Activated T-cell treated with anti-CD3 and anti-CD28 coated beads for 24 hours (primary cell): ENCODE measurements around the gene AS3MT.
"Not testable (repeated sequence)": the region's sequence is repeated elsewhere in the genome, so short reads cannot be mapped to it uniquely, and the experiment has no call there.

ENCODE experiments used
- DNase-seq: peaks from one replicate; pipeline ENCODE4 v3.0.0-alpha.2; 2020; ENCODE audit warnings: low read depth

The AS3MT gene, protein sequence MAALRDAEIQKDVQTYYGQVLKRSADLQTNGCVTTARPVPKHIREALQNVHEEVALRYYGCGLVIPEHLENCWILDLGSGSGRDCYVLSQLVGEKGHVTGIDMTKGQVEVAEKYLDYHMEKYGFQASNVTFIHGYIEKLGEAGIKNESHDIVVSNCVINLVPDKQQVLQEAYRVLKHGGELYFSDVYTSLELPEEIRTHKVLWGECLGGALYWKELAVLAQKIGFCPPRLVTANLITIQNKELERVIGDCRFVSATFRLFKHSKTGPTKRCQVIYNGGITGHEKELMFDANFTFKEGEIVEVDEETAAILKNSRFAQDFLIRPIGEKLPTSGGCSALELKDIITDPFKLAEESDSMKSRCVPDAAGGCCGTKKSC

DNA sequence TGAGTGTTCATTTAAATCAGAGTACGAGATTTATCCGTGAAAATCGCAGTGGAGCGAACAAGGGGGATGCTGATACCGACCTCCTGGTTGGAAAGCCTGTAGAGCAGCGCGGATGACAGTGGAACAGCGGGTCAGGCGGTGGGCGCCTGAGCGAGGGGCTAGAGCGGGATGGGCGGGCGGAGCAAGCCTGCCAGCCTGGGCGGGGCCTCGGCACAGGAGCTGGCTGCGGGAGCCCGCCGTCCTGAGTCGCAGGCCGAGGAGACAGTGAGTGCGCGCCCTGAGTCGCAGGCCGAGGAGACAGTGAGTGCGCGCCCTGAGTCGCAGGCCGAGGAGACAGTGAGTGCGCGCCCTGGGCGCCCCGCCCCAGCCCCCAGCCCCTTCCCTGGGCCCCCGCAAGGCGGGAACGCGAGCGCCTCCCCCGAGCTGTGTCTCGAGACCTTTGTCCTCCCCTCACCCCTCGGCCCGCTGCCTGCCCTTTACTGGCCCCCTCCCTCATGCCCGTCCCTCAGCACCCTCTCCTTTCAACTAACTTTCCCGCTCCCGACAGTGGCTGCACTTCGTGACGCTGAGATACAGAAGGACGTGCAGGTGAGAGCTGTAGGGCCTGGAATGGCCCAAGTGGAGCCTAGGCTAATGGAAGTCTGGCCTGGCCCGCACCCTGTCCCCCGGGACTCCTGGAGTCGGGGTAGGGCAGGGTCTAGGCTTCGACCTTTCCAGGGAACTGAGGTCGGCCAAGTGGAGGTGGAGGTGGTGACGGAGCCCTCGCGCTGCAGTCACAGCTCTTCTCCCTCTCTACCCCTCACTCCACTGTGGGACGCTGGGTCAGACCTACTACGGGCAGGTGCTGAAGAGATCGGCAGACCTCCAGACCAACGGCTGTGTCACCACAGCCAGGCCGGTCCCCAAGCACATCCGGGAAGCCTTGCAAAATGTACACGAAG, at the start of gene AS3MT:
Gene AS3MT (plus strand): TSS at position 213 of the 941 bp plus-strand sequence. CDS start 123 bp downstream, at position 336.
- DNase-seq, result no peak

DNA sequence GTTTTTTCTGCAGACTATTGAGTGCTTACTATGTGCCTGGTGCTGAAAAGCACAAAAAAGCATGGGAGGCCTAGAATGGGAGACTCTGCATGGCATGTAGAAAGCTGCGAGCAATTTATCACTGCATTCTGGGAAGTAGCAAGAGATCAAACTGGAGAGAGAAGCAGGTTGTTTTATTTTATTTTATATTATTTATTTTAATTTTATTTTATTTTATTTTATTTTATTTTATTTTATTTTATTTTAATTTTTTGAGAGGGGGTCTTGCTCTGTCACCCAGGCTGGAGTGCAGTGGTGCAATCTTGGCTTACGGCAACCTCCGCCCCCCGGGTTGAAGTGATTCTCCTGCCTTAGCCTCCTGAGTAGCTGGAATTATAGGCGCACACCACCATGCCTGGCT, 49.3 kb upstream of the AS3MT start:
- not testable (repeated sequence) for DNase-seq

DNA sequence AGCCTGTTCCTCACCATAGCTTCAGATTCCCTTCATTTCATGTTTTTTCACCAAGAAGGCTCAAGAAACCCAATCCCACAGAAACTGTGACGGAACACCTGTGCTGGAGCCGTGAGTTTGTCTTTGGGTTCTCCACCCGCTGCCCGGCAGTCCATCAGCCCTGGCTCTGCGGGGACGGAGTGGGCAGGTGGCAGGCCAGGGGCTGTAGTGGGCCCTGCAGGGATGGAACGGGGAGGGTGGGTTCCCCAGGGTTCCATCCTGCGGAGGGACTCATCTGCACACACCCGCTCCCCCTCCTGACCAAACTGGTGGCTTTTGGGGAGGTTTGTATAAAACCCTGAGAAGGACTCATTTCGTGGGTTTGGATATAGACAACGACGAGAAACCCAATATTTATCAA, 47.0 kb upstream of the AS3MT start:
- DNase-seq, result no peak

DNA sequence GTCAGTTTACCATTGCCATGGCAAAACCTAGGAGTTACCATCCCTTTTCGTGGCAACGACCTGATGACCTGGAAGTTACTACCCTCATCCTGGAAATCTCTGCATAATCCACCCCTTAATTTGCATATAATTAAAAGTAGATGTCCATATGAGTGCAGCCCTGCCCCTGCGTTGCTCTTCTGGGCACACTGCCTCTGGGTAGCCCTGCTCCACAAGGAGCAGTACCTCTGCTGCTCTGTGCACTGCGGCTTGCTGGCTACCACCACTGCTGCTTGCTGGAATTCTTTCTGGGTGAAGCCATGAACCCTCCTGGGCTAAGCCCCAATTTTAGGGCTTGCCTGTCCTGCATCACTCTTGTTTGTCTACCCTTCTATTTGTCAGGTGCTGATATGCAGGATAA, 44.6 kb upstream of the AS3MT start:
- DNase-seq, result no peak

DNA sequence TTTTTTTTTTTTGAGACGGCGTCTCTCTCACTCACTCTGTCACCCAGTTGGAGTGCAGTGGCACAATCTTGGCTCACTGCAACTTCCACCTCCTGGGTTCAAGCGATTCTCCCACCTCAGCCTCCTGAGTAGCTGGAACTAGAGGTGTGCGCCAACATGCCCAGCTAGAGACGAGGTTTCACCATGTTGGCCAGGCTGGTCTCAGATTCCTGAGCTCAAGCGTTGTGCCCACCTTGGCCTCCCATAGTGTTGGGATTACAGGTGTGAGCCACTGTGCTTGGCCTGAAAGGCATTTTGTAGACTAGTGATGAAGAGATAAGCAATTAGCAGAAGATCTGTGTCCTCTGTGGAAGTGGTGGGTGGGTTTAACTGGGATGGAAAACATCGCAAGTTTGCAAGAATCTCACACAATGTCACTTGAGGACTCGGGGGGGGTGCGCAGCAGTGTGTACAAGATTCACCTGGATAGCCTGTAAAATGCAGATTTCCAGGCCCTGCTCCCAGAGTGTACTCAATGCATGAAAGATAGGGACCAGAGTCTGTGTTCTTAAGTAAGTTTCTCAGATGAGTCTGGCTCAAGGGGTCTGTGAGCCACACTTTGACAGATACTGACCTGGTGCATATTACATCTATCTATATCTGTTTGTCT, 43.0 kb upstream of the AS3MT start:
- DNase-seq, result no peak

DNA sequence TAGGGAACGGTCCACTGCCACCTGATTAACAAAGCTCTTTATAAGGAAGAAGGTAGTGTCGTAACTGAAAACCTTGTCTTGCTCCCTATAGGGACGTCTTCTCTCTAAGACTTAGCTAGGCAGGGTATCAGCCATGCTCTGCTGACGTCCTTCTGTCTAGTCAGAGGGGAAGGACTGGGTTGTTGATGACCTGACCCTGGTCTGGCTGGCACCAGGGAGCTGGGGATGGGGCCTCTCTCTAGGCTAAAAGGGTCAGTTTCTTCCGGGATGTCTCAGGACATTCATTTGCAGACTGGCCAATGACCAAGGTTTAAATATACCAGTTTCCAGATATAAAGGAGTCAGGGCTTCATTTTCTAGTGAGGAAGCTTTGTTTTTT, 41.7 kb upstream of the AS3MT start:
- DNase-seq, result no peak

DNA sequence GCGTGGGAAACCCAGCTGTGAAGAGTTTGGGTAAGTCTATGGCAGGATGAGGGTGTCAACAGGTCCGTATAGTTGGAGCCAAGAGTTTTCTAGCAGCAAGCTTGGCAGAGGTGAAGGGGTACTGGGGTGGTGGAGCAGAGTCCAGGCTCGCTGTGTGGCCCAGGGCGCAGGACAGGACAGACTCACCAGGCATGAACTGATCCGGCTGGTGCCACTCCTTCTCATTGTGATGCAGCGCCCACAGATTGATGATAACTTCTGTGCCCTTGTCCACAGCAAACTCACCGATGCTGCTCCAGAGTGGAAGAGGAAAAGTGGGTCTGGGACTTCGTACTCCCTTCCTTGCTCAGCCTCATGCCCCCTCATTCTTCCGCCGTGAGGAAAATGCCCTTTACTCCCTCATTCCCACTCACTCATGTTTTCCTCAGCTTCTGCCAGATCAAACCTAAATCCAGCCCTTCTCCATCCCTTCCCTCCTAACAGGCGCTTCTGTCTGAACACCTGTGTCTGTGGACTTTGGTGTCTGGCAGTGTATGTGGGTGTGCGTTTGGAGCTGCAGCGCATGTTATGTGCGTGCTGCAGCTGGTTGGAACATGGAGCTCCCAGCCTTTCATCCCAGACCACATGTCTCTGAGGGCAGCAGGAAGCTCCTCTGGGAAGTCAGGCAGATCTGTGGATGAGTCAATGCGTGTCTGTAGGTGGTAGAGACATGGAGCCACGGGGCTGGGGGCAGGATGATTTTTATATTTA, 37.8 kb upstream of the AS3MT start:
- DNase-seq, result no peak

DNA sequence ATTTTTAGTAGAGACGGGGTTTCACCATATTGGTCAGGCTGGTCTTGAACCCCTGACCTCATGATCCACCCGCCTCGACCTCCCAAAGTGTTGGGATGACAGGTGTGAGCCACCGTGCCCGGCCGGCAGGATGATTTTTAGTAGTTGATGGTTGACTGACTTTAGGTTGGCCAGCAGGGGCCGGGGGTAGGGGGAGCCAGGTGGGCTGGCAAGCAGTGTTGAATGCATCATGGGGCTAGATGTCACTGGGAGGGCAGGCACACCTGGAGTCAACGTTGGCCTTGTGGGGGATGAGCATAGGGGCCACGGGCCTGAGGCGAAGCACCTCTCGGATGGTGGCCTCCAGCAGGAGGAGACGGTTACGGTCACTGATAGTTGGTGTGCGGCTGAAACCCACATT, 37.0 kb upstream of the AS3MT start:
- no peak for DNase-seq

DNA sequence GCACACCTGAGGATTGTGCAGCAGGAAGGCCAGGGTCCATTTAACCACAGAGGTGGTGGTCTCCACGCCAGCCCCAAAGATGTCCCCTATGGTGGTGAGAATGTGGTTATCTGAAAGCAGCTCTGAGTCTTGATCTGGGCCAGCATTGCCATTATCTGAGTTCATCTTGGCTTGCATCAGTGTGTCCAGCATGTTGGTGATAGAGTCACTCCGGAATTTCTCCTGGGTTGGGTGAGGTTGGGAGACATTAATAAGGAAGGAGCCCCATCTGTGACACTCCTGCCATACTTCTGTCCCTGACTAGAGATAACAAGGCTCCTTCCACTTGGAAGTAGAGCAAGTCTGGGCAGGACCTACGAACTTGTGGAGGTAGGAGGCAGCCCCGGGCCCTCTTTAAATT, 36.3 kb upstream of the AS3MT start:
- no peak for DNase-seq

DNA sequence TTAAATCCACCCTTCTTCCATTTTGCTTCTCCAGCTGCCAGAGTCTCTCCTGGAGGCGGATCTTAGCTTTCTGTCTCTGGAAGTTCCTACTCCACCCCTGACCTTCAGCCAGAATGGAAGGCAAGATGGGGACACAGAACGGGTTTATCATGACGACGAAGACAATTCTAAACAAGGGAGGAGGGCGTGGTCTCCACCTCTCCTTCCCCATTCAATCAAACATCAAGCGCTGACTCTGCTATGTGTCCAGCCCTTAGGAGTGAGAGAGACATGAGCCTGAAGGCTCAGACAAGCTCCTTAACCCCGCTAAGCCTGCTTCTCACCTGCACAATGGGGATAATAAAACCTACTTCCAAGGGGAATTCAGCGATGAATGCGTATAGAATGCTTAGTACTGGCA, 35.1 kb upstream of the AS3MT start:
- DNase-seq, result no peak

DNA sequence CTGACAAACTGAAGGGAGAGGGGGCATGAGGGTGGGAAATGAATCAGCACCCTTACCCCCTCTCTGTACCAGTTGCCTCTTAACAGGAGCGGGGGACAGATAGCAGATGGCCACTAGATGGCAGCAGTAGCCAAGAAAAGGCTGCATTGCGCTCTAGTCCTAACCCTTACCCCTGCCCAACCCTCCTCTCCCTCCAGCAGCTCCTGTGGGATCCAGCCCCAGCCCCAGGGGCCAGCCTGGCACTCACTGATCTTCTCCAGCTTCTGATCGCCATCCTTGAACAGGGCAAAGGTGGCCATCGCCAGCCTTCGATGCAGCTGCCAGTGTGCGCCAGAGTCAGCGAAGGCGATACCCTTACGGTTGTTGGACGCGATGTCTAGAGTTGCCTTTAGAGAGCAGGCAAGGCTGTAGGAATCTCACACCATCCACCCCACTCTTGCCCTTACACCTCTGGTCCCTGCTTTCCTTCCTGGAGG, 34.2 kb upstream of the AS3MT start:
- peak; percentile 70 for DNase-seq

DNA sequence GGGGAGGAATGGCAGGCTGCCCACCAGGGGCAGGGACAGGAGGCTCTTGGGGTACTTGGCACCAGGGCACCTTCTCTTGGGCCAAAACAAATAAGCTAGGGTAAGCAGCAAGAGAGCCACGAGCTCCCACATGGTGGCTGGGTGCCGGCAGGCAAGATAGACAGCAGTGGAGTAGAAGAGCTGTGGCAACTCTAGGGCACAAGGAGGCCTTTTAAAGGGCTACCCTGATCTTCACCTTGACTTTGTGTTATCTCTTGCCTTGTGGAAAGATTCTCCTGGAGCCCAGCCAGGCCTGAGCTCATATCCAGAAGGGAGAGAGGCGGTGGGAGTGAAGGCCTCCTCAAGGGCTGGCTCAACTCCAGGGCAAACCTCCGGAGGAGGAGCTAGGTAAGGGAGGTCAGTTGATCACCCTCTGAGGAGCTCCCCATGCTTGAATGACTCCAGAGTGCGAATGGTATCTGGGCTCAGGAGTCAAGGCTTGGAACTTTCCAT, 32.0 kb upstream of the AS3MT start, which contains the start of gene CYP17A1:
Gene CYP17A1 (minus strand): TSS at position 184 of the 492 bp plus-strand sequence. CDS start 52 bp downstream, at position 132.
- no peak for DNase-seq

DNA sequence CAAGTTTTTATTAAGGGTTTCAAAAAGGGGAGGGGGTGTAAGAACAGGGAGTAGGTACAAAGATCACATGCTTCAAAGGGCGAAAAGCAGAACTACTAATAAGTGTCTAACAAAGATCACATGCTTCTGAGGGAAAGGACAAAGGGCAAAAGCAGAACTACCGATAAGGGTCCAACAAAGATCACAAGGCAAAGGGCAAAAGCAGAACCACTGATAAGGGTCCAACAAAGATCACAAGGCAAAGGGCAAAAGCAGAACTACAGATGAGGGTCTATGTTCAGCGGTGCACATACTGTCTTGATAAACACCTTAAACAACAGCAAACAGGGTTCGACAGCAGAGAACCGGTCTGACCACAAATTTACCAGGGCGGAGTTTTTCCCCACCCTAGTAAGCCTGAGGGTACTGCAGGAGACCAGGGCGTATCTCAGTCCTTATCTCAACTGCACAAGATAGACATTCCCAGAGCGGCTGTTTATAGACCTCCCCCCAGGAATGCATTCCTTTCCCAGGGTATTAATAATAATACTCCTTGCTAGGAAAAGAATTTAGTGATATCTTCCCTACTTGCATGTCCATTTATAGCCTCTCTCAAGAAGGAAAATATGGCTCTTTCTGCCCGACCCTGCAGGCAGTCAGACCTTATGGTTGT, 30.9 kb upstream of the AS3MT start:
- not testable (repeated sequence) for DNase-seq

DNA sequence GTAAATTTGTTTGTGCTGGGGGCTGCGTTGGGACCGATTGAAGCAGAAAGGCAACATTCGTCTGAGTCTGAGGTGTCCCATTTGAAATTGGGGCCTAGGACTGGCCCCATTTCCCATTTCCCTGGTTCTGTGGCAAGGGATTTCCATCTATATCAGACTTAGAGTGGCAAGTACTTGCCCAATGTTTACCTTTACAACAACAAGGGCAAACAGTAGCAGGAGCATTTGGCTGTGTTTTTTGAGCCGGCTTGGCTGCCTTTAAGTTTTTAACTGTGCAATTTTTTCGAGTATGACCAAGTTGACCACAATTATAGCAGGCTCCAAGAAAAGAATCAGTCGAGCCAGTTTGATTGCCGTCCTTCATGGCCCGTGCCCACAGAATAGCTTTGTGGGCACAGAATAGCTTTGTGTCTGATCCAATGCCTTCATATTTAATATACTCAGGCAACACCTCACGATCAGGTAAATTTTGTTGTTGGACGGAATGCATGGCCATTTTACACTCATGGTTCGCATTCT, 27.4 kb upstream of the AS3MT start:
- no peak for DNase-seq

DNA sequence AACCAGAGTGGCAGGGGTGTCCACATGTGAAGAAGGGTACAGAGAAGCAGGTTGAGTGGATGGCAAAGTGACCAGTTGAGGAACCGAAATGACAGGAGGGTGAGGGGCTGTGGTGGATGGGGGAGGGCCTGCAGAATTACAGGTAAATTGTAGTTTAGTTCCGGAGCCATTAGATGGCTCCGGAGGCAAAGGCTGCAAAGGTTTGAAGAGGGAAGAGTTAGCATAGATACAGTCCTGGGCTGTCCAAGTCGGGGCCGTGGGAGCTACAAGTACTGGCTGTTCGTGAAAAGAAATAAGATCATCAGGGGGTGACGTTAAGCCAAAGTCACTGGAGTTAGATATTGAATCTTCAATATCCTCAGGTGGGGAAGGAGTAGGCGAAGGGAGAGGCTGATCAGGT, 26.1 kb upstream of the AS3MT start:
- DNase-seq, result not testable (repeated sequence)

DNA sequence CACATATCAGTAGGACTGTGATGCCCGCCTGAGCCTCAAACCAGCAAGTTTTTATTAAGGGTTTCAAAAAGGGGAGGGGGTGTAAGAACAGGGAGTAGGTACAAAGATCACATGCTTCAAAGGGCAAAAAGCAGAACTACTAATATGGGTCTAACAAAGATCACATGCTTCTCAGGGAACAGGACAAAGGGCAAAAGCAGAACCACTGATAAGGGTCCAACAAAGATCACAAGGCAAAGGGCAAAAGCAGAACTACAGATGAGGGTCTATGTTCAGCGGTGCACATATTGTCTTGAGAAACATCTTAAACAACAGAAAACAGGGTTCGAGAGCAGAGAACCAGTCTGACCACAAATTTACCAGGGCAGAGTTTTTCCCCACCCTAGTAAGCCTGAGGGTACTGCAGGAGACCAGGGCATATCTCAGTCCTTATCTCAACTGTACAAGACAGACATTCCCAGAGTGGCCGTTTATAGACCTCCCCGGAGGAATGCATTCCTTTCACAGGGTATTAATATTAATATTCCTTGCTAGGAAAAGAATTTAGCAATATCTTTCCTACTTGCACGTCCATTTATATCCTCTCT, 25.0 kb upstream of the AS3MT start:
- DNase-seq, result not testable (repeated sequence)

DNA sequence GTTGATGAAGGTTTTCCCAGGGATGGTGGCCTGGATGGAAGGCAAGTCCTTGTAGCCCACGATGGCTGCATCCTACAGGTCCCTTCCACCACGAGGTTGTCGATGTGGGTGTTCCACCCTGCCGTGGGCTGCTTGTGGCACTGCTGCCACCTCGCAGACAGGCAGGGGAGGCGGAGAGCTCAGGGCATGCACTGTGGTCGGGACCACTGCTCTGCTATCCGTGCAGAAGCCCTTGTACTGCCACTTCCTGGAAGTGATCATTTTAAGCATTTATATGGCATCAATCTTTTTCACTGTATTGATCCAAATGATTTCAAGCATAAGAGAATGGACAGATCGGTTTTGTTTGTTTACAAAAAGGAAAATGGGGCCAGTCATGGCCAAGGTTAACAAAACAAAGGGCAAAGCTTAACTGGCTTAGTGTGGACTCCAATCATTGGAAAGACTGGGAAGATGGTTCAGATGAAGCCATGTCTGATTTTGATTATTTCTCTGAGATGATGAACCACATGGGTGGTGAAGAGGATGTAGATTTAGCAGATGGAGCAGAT, 23.8 kb upstream of the AS3MT start:
- DNase-seq, result no peak

DNA sequence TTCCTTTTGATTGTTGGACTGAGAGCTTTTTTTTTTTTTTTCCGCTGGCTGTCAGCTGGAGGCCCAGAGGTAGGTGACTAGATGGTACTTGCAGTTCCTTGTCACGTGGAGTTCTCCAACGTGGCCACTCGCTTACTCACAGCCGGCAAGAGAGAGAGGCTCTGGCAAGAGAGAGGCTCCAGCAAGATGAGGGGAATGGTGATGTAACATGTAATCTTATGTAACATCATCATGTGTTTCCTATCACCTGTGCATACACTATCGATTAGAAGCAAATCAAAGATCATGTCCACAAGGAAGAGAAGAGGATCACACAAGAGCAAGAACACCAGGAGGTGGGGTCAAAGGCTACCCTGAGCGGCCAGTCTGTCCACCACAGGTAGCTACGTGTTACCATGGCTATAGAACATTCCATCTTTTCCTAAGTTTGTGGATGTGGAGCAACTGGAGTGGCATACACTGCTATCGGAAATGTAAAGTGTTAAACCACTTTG, 19.2 kb upstream of the AS3MT start:
- no peak for DNase-seq

DNA sequence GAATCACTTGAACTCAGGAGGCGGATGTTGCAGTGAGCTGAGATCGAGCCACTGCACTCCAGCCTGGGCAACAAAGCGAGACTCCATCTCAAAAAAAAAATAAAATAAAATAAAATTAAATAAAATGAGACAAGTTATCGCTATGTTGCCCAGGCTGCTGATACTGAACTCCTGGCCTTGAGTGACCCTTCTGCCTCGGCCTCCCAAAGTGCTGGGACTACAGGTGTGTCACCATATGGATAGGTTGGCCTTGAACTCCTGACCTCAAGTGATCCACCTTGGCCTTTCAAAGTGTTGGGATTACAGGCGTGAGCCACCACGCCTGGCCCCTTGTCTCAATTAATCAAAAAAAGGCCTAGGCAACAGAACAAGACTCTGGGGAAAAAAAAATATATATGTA, 16.0 kb upstream of the AS3MT start:
- not testable (repeated sequence) for DNase-seq
